IPS DF 19.7 (cell line): ENCODE measurements around the gene HOXA4.

ENCODE experiments used
- DNase-seq: peaks from one replicate; pipeline ENCODE4 v3.0.0-alpha.2; 2013; ENCODE audit warnings: low read depth, low spot score

HOXA4 gene

DNA sequence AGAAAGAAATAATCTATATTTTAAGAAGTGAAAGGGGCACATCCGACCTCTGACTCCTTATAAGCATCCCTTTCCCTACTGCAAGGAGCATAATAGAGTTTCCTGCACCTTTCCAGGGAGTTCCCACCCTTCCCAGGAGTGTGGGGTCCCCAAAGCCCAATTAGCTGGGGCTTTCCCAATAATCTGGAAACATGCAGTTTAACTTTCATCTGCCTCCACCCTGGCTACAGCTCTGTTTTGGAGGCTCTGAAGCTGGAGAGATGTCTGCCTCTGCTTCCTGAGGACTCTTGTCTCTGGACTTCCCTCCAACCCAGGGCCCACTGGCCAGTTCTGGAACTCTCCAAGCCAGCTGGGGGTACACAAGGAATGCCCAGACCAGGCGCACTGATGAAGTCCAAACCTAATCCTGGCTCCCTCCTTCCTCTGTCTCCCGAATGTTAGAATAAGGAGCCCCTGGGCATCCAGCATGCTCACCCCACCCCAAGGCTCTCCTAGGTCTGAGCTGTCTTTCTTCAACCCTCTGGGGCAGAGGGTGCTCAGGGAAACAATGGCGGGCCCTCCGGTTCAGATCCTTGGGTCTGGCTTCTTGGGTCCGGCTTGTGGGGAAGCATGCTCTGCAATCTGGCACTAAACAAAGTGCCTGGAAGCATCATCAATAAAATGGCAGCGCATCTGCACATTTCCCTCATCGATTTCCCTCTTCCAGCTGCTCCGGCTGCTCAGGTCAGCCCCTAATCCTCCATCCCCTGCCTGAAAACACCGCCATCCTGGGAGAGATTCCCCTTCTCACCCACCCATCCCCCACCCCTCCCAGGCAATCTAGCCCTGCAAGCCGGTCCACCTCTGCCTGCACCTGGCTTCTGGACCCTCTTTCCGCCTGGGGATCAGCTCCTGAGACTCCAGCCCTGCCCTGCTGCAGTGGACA is 13.3 kb downstream of the HOXA4 start:
- DNase-seq: no peak

DNA sequence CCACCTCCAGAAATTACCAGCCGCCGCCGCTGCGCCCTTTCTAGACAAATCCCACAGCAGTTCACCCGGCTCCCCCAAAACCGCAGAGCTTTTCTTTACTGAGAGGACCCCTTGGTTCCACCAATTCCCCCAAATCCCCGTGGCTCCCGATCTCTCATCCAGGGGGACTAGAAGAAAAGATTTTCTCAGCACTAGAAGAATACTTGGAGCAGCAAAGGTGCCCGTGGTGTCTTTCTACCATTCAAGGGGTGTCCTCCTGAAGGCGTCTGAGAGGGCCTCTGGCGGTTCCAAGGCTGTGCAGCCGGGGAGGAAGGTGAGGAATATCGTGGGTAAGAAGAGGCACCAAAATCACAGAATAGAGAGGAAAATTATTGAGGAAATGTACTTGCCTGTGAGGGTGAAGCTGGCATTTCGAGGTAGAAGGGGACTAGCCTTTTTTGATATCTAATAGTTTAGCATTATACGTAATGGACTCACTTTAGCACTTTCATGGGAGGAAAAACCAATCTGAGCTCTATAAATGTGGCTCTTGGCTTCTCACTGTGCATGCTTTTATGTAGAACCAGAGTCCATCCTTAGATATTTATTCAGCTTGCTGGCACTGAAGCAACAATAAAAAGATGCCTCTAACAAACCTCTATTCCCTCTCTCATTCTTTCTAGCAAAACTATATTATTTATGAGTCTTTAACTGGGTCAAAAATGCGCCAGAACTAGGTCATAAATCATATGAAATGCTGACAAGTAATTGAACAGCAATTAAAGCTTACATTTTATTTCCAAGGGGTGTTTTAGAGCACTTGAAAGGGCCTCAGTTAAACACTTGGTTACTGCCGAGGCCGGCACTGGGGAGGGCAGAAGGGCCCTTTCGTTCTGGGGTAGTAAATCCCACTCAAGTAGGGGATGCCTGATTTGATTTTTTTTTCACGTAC is 14.3 kb downstream of the HOXA4 start:
- no peak for DNase-seq

DNA sequence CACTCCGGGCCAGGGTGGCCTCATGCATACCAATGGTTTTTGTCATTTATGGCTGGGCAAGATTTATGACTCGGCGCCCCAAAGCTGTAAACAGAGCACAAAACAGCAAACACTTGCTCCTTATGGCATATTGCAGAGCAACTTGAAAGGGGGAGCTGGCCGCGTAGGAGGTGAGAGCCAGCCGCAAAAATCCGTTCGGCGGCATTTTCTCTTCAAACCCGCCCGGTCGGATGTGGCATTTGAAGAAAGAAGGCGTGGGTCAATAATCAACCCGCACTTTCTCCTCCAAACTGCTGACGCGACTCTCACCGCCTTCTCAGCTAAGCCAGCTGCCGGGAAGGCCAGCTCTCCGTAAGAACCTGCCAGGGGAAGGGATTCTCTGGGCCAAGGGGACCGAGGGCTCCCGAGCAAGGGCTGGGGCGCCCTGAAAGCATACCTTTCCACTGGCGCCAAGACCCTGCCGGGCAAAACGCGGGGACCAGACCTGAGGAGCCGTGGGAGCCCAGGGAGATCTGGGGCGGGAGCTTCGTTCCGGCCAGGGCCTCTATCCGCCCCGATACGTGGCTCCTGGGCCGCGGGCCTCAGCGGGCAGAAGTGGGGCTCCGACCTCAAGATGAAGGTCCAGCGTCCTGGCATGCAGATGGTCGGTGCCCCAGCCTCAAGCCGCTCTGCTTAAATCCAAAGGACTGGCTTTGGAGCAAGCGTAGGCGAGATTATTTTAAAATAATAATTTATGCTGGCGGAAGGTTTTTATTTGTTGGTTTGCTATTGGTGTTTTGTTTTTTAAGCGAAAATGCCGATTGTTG is 15.1 kb downstream of the HOXA4 start:
- DNase-seq: no peak

DNA sequence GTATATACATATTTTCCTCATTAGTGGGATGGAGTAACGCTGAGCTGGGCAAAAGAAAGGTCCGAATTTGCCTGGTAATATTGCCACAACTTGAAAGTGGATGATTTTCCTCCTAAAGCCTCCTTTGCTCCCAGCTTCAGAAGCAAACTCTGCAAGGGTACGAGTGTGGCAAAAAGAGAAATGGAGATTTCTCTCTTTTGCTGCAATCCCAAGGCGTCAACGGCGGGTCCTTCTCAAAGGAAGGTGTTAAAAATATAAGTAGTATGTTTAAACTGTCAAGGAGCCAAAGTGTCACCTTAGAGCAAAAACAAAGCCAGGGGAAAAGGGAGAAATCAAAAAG is 15.7 kb downstream of the HOXA4 start:
- no peak for DNase-seq

DNA sequence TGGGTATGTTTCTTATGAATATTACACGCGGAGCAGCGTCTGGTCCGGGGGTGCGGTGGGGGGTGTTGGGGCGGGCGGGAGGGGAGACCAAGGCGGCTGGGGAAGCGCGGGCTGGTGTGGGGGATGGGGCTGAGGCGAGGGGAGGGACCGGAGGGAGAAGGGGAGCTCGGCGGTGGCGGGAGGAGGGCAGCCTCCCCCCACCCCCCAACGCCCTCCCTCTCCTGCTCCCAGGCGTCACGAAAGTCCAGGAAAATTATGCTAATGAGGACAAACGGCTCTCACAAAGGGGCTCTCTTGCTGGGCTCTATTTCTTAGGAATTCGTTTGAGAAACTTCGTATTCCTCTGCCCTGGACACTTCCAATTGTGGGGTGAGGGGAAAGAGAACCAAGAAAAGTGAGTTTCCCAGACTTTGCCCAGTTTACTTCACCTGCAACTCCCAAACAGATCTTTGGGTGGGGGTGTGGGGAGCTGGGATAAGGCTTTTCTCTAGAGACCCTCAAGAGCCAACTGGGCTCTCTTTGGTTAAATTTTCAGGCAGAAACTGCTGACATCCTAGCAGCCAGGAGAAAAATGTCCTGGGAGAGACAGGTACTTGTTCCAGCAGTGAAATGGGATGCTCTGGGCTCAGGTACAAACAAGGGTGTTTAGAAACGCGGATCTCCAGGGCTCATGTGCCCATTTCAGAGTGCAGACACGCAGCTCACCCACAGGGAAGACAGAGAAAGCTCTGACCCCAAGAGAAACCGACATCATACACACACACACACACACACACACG is 16.4 kb downstream of the HOXA4 start:
- DNase-seq: no peak

- DNase-seq: no peak
These were observed 17.3 kb downstream of the HOXA4 start for GRCh38 chr7:27112955-27113949.

DNA sequence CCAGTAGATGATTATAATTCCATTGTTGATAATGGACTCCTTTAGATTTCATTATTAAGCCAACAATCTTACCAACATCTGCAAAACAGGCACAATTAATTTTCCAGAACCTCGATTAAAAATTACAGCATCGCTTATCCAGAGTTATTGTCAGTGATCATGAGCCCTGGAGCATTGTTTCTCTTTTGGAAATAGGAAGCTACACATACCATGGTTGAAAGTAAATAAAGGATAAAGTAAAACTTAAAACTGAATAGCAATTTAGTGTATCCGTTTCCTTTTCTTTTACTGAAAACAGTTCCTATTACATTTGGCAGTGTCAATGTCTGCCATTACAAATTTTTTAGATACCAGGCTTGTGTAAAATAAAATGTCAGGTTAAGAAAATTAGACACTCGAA is 18.2 kb downstream of the HOXA4 start:
- DNase-seq: no peak

DNA sequence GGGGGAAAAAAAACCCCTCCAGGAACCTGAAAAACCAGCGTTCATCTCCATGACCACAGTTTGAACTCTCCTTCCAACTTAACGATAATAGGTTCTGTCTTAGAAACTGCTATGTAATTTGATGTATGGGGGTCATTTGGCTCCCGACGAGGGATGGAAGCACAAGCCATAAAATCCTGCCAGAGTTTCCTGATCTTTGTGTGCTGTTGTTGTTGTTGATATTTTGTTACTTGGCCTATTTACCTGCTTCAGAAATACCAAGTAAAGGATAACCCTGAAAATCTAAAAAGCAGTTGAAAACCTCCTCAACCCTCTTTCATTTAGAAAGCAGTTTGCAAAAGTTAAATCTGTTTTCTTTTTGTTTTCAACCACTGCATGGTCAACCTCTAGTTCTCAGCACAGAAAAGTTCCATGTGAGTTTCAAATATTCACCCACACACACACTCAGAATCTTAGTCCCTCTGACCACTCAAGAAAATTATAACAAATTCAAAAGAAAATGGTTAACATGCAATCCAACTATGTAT is 18.7 kb downstream of the HOXA4 start:
- DNase-seq: no peak

DNA sequence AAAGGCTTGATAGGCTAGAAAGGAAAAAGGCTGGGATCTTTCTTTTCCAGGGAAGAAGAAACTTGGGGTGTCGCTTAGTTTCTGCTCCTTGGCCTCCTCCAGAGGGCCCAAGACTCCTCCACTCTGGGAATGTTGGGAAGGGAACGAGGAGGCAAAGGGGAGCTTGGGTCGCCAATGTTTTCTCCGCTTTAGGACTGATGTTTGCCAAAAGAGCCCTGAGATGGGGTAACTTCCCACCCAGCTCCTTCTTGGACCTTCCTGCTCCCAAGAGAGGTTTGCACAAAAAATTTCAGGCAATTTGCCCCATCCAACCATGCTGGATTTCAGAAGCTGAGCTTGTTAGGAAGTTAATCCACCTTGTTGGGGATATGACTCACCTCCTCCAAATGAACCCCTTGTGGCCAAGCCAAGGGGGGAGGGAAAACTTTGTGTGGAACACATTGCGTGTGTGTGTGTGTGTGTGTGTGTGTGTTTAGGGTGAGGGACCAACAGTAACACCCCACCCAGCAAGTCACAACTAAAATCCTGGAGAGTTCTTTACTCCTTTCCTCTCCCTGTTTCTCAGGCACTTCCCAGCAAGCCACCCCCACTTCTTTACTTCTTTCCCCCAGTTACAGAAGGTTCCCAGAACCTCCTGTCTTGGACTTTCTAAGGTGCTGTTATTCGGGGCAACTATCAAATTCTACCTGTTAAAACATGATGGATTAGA is 19.4 kb downstream of the HOXA4 start:
- DNase-seq: no peak

DNA sequence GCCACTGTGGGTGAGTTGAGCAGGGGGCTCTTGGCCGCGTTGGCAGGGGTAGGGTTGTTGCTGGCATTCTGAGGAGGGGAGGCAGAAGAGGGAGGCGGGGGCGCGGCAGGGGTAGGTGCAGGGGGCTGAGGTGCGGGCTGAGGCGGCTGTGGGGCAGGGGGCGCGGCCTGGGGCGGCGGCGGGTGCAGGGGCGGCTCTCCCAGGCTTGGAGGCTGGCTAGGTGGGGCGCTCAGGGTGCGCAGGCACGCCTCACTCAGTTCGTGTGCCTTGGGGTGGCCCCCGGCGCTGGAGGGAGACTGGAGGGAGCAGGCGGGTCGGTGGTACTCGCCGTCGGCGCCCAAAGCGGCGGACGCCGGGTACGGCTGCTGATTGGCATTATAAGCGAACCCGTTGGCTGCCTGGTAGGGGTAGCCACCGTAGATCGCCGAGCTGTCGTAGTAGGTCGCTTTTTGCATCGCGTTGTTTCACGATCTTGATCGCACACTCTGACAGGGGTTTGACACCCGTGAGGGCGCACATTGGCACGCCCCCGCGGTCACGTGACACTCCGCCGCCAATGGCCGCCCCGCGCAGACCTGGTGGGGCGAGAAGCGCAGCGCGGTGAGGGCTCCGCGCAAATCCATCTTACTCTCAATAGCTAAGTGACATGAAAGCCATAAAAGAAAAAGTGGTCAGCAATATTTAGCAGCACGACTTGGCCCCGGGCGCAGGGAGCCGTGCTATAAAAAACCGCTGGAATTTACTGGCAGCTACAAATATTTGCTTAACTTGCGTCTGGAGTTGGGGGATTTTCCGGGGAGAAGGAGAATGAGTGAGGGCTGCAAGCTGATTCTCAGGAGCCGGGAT is 20.1 kb downstream of the HOXA4 start:
- no peak for DNase-seq

- DNase-seq: no peak
These were observed 20.9 kb downstream of the HOXA4 start for GRCh38 chr7:27109466-27110185.

DNA sequence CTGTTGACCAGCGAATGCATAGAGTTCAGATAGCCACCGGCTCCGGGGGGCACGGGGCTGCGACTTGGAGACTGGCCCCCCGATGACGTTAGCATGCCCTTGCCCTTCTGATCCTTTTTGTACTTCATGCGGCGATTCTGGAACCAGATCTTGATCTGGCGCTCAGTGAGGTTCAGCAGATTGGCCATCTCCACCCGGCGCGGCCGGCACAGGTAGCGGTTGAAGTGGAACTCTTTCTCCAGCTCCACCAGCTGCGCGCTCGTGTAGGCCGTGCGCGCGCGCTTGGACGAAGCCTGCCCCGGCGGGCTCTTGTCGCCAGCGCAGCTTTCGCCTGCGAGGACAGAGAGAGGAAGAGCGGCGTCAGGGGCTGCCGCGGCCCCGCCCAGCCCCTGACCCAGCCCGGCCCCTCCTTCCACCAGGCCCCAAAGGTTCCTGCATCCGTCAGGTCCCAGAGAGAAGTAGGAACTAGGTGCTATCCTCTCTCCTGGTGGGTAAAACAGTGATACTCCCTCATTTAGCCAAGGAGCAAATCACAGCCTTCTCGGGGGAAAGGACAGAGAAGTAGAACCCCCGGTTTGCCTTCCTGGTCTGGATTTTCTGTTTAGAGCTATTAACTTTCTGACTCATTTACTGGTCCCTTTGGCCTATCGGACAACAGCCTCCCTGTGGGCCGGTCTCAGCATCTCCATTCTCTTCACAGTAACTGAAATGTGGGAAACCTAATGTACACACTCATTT is 22.0 kb downstream of the HOXA4 start:
- no peak for DNase-seq

GRCh38 chr7:27107391-27108381 is 22.9 kb downstream of the HOXA4 start:
- no peak for DNase-seq

DNA sequence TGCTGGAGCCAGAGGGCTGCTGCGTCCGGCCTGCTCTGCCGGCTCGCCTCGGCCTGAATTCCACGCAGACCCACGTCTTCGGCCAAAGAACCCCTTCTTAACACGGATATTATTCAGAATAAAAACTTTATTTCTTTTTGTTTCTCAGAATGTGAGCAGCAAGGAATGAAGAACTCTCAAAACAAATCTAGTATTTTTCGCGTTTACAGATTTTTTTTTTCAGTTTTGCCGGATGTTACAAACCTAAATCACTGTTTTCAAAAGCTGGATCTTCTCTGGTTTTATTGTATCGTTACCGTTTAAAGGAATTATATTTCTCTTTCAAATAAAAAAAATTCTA is 23.7 kb downstream of the HOXA4 start:
- DNase-seq: no peak

DNA sequence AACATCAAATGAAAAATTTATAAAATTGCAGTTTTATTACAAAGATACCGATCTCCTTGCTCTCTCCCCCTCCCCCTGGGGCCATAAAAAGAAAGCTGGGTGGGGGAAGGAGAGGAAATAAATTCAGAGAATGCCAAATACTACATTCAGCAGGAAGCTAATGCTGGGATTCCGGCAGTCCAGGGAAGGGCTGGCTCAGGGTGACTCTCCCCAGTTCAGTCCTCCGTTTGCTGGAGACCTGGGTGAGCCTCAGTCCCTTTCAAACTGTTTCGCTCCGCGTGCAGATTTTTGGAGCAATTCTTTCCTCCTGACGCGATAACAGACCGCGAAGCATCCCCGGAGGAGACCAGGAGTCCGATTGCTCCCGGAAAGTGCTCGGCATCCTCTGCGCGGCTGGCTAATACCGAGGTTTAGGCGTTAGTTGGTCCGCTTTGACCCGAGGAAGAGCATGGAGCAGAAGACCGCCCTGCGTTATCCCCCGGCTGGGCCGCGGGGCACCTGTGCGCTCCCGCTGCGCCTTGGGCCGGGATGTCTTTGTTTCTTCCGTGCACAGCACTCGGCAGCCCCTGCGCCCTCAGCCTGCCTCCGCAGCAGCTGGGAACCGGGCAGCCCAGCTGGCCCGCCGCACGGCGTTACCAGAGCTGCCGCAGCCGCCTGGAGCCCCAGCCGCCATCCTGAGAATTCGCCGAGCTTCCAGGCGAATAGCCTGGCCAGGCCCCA is 24.2 kb downstream of the HOXA4 start:
- no peak for DNase-seq
